ENCODE data around the gene LYG1. TPM values are rescaled to one million over a fixed set of nuclear protein-coding genes. Genes with fewer than 3 reads are reported as not detected.
"Not testable (repeated sequence)": the region's sequence is repeated elsewhere in the genome, so short reads cannot be mapped to it uniquely, and the experiment has no call there.

The LYG1 gene
- total RNA-seq, 4 donors from 2014 or later, result 2.8 to 3.8 (median 3.5) TPM

DNA sequence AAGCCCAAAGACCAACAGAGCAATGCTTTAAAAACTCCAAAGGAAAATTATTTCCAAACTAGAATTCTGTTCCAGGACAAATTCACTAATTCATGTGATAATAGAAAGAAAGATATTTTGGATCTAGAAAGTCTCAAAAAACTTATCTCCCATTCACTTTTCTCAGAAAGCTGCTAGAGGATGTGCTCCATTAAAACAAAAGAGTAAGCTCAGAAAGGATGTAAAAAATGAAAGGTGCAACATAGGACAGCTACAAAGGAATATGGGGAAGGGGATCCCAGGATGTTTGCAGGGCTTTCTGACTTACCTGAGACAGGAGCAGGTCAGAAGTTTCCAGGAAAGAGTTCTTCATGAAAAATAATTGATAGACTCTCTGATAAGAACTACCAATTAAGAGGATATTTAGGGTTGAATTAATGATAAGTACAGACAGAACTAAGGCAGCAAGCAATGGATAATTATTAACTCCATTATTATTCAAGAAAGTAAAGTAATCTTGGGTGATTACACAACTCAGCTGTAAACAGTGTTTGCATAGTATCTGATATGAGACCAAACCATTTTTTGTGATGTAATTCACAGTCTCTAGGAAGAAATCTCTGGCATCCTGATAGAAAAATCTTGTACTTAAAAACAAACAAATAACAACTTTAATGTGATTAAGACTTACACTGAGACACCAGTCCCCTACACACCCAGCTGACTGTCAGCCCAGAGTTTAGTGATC is 20.9 kb downstream of the LYG1 start:
- Histone ChIP-seq H3K9me3 (peaks cover 0 to 3% (median 0%) of the 10 kb centered on the region in 4 donors), H3K4me3 (no peak overlapping the region), H3K36me3 (no peaks in the 10 kb centered on the region), H3K27me3 (no peaks in the 10 kb centered on the region), H3K27ac (no peak overlapping the region), H3K4me1 (no peaks in the 10 kb centered on the region)
- no peak for DNase-seq
- TF ChIP-seq POLR2A (IDR thresholded peaks at IDR 0.05), result no peak
- TF ChIP-seq, protein P1, sequence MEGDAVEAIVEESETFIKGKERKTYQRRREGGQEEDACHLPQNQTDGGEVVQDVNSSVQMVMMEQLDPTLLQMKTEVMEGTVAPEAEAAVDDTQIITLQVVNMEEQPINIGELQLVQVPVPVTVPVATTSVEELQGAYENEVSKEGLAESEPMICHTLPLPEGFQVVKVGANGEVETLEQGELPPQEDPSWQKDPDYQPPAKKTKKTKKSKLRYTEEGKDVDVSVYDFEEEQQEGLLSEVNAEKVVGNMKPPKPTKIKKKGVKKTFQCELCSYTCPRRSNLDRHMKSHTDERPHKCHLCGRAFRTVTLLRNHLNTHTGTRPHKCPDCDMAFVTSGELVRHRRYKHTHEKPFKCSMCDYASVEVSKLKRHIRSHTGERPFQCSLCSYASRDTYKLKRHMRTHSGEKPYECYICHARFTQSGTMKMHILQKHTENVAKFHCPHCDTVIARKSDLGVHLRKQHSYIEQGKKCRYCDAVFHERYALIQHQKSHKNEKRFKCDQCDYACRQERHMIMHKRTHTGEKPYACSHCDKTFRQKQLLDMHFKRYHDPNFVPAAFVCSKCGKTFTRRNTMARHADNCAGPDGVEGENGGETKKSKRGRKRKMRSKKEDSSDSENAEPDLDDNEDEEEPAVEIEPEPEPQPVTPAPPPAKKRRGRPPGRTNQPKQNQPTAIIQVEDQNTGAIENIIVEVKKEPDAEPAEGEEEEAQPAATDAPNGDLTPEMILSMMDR (IDR thresholded peaks at IDR 0.05), result no peak

DNA sequence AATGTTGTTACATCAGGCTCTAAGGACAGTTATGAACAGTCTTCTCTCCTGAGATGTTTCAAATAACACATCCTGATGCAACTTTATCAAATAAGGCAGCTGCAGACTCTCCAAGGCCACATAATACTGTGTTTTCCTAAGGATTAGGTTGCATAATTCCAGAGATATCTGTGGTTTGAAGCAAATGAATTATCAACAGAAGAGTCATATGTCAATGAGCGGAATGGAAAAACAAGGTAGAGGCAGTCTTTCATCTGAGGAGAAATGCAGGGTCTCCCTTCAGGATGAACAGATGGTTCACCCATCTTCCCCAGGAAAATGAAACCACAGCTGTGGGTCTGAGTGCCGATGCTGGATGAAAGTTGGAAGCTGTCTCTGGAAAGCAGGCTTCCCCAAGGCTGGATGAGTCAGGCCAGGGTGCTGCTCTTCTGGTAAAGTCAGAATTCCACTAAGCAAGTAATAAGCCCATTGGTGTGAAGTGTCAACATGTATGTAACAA is 22.2 kb downstream of the LYG1 start:
- Histone ChIP-seq H3K27me3 (no peaks in the 10 kb centered on the region), H3K9me3 (peaks cover 0 to 3% (median 0%) of the 10 kb centered on the region in 4 donors), H3K27ac (no peak overlapping the region), H3K4me3 (no peak overlapping the region), H3K36me3 (no peaks in the 10 kb centered on the region), H3K4me1 (no peaks in the 10 kb centered on the region)
- no peak for TF ChIP-seq POLR2A (IDR thresholded peaks at IDR 0.05)
- TF ChIP-seq, protein P1 (IDR thresholded peaks at IDR 0.05), result no peak
- DNase-seq, result no peak

DNA sequence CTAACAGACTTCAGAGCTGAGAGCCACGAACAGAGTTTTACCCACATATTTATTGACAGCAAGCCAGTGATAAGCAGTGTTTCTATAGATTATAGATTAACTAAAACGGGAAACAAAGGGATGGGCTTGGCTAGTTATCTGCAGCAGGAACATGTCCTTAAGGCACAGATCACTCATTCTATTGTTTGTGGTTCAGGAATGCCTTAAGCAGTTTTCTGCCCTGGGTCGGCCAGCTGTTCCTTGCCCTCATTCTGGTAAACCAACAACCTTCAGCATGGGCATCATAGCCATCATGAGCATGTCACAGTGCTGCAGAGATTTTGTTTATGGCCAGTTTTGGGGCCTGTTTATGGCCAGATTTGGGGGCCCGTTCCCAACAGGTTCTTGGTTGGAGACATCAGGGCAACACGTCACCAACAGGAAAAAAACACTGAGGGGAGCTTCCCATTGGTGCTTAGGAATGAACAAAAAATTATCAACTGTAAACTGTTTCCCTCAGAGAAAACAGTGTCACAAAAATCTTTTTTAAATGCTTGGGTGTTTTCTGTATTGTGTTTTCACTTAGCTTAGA is 22.7 kb downstream of the LYG1 start:
- DNase-seq, H3K9me3 ChIP-seq, H3K27ac ChIP-seq, H3K36me3 ChIP-seq, H3K27me3 ChIP-seq, H3K4me1 ChIP-seq, H3K4me3 ChIP-seq: not testable (repeated sequence)

DNA sequence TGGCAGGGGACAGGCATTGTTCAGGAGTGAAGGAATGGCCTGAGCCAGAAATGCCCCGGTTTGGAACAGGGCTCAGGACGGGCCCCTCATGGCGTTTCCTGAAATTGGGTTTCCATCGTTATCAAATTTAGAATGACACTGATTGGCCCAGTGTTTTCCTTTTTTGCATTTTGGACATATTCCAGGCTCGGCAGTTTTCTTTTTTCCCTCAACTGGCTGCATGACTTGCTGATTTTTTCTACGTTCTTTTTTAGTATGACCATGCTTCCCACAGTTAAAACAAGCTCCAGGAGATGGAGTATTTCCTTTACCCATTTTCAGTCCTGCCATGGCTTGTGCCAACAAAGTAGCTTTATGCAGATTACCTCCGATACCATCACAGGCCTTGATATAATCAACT is 25.1 kb downstream of the LYG1 start:
- no peaks in the 10 kb centered on the region for H3K36me3 ChIP-seq
- H3K9me3 ChIP-seq, result peaks cover 0 to 6% (median 0%) of the 10 kb centered on the region in 4 donors
- H3K27me3 ChIP-seq, result no peaks in the 10 kb centered on the region
- no peak overlapping the region for H3K4me3 ChIP-seq
- TF ChIP-seq, protein P1 (IDR thresholded peaks at IDR 0.05), result no peak
- no peak for TF ChIP-seq POLR2A (IDR thresholded peaks at IDR 0.05)
- H3K27ac ChIP-seq, result no peak overlapping the region
- H3K4me1 ChIP-seq, result no peaks in the 10 kb centered on the region
- DNase-seq, result no peak

DNA sequence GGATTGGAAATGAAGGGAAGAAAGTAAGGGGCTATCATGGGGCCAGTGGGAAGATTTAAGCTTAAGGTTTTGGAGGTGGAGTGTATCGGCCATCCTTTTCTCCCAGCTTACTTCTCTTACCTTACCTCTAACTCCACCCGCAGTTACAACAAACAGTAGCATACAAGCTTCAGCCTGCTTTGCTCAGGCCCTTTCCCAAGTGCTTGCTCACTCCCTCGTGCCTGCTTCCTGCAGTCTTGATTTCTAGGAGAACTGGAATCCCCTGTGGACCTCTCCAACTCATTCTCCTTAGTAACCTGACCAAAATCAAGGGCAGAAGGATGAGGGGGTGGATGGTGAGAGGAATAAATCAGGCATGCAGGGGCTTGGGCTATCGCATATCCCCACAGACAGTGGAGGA is 39.8 kb downstream of the LYG1 start:
- no peaks in the 10 kb centered on the region for H3K27me3 ChIP-seq
- no peak for DNase-seq
- H3K4me3 ChIP-seq, result no peak overlapping the region
- no peaks in the 10 kb centered on the region for H3K9me3 ChIP-seq
- H3K4me1 ChIP-seq, result no peaks in the 10 kb centered on the region
- TF ChIP-seq, protein P1 (IDR thresholded peaks at IDR 0.05), result no peak
- no peak for TF ChIP-seq POLR2A (IDR thresholded peaks at IDR 0.05)
- no peak overlapping the region for H3K27ac ChIP-seq
- no peaks in the 10 kb centered on the region for H3K36me3 ChIP-seq

DNA sequence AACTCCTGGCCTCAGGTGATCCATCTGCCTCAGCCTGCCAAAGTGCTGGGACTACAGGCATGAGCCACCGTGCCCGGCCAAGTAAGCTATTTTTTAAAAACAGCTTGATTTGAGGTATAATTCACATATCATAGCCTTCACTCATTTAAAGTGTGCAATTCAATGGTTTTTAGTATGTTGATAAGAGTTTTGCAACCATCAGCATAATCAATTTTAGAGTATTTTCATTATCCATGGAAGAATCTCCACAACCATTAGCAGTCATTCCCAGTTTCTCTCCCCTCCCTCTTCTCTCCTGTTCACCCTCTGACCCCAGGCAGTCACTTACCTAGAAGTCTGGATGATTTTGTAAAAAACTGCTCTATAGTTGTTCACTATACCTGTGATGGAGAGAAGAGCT is 40.8 kb downstream of the LYG1 start:
- H3K27me3 ChIP-seq, result no peaks in the 10 kb centered on the region
- TF ChIP-seq, protein P1 (IDR thresholded peaks at IDR 0.05), result no peak
- no peak for TF ChIP-seq POLR2A (IDR thresholded peaks at IDR 0.05)
- H3K27ac ChIP-seq, result no peak overlapping the region
- no peaks in the 10 kb centered on the region for H3K9me3 ChIP-seq
- no peak overlapping the region for H3K4me3 ChIP-seq
- H3K36me3 ChIP-seq, result no peaks in the 10 kb centered on the region
- DNase-seq, result no peak
- H3K4me1 ChIP-seq, result no peaks in the 10 kb centered on the region

All from Peyer's patch (tissue), 4 donors.